22Rv1 (cell line): ENCODE results near the gene DELE1.

Source experiments
- CTCF ChIP-seq: fragments of 450-650 bp; IDR thresholded peaks from 2 replicates; pipeline ENCODE4 v1.5.1; 2017; ENCODE audit warnings: mild to moderate bottlenecking
- ZFX ChIP-seq: fragments of 450-650 bp; IDR thresholded peaks from 2 replicates; pipeline ENCODE4 v1.6.1; 2017; ENCODE audit warnings: antibody characterized with exemption, borderline replicate concordance

- no peak for TF ChIP-seq CTCF
- no peak for TF ChIP-seq ZFX
Measured at GRCh38 chr5:141986072-141986471, 62.4 kb downstream of the DELE1 start.
